PC-9 (cell line): ENCODE measurements around the gene FAM209A.

ENCODE experiments used
- EZH2 ChIP-seq: fragments of 200-600 bp; sonication (generic); IDR thresholded peaks from 2 replicates; pipeline ENCODE4 v1.8.0; 2017; ENCODE audit warnings: antibody characterized with exemption, low read depth
- TF ChIP-seq, protein P1 (sequence below): fragments of 200-600 bp; sonication (generic); conservative IDR thresholded peaks from 2 replicates; pipeline ENCODE4 v1.6.1; 2017; ENCODE audit warnings: mixed run types, antibody characterized with exemption, mild to moderate bottlenecking, moderate library complexity

GRCh38 chr20:56517641-56518040 is 6.9 kb upstream of the FAM209A start:
- TF ChIP-seq, protein P1, sequence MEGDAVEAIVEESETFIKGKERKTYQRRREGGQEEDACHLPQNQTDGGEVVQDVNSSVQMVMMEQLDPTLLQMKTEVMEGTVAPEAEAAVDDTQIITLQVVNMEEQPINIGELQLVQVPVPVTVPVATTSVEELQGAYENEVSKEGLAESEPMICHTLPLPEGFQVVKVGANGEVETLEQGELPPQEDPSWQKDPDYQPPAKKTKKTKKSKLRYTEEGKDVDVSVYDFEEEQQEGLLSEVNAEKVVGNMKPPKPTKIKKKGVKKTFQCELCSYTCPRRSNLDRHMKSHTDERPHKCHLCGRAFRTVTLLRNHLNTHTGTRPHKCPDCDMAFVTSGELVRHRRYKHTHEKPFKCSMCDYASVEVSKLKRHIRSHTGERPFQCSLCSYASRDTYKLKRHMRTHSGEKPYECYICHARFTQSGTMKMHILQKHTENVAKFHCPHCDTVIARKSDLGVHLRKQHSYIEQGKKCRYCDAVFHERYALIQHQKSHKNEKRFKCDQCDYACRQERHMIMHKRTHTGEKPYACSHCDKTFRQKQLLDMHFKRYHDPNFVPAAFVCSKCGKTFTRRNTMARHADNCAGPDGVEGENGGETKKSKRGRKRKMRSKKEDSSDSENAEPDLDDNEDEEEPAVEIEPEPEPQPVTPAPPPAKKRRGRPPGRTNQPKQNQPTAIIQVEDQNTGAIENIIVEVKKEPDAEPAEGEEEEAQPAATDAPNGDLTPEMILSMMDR: no peak
- no peak for TF ChIP-seq EZH2
